HepG2 (cell line): ENCODE results near the gene ZMIZ1. TPM values are rescaled to one million over a fixed set of nuclear protein-coding genes. Genes with fewer than 3 reads are reported as not detected.

ENCODE experiments used
- ATAC-seq: fragments of 200-7000 bp; cut with Tn5 transposase; 3 replicates; pipeline ENCODE4 v1.9.1; 2020; ENCODE audit warnings: mild to moderate bottlenecking, moderate library complexity
- BruUV-seq: library from RNA; stranded (reverse); fragments of 400-500 nt; replicated peaks from 2 replicates; lab custom pipeline; 2021; lab: Mats Ljungman, UMichigan
- CTCF ChIA-PET: fragments of 300-600 bp; formaldehyde crosslinking; extraction: SDS; loops from one replicate; lab custom pipeline; 2021; ENCODE audit warnings: low total read pairs, inconsistent platforms, low intra/inter-chr PET ratio; lab: Yijun Ruan, JAX
- POLR2A ChIA-PET: fragments of 350-600 bp; sonication (Branson Sonifier 250); formaldehyde crosslinking; loops from one replicate; lab custom pipeline; 2020; ENCODE audit warnings: antibody characterized with exemption, inconsistent platforms; lab: Yijun Ruan, JAX
- DNase-seq: peaks from one replicate; pipeline ENCODE4 v3.0.0-alpha.2; 2015; ENCODE audit warnings: low spot score
- FAIRE-seq: peaks from 3 replicates; lab custom pipeline; 2011; peaks lifted over from hg19 to GRCh38; lab: Jason Lieb, UNC
- H2AFZ ChIP-seq: one replicate; pipeline ENCODE4 v1.6.1; 2011; ENCODE audit warnings: low read length, inconsistent platforms
- H3K27ac ChIP-seq: fragments of 300-600 bp; 3 replicates; pipeline ENCODE4 v1.8.0; 2011; ENCODE audit warnings: mixed run types, mild to moderate bottlenecking, mixed read lengths, low read length, inconsistent platforms; ENCODE audit not compliant: insufficient read depth; ENCODE audit errors: extremely low read length
- H3K27me3 ChIP-seq, 2 experiments: fragments of 200-600 bp in 1 of 2; 2 replicates in 1 of 2; 3 replicates in 1 of 2; pipeline versions ENCODE4 v1.6.0 to v1.8.0; 2011; ENCODE audit warnings: low read length in 2 of 2, mild to moderate bottlenecking in 2 of 2, moderate library complexity in 2 of 2, inconsistent platforms in 1 of 2; ENCODE audit not compliant: insufficient read depth in 2 of 2, control insufficient read depth in 1 of 2
- H3K36me3 ChIP-seq, 2 experiments: fragments of 200-600 bp in 1 of 2; replicated peaks in 1 of 2; 2 replicates in 1 of 2; 3 replicates in 1 of 2; pipeline versions ENCODE4 v1.5.1 to v1.8.0; 2011; ENCODE audit warnings: low read length in 2 of 2, inconsistent platforms in 1 of 2; ENCODE audit not compliant: insufficient read depth in 2 of 2, control insufficient read depth in 1 of 2
- H3K4me1 ChIP-seq: 2 replicates; pipeline ENCODE4 v1.5.1; 2012; ENCODE audit warnings: low read length, inconsistent platforms; ENCODE audit not compliant: insufficient read depth
- H3K4me2 ChIP-seq: 2 replicates; pipeline ENCODE4 v1.6.0; 2011; ENCODE audit warnings: low read depth, low read length, inconsistent platforms
- H3K4me3 ChIP-seq, 3 experiments: fragments of 200-600 bp in 1 of 3; sonication (generic), shearing (Covaris generic) in 1 of 3; replicated peaks in 1 of 3; 2 replicates each; pipeline ENCODE4 v1.5.1; 2011 to 2016; ENCODE audit warnings: low read length in 3 of 3, inconsistent platforms in 2 of 3, low read depth in 2 of 3, mild to moderate bottlenecking in 2 of 3, control low read depth in 1 of 3, mixed read lengths in 1 of 3; ENCODE audit not compliant: insufficient read depth in 1 of 3
- H3K79me2 ChIP-seq: one replicate; pipeline ENCODE4 v1.6.1; 2011; ENCODE audit warnings: low read length, inconsistent platforms; ENCODE audit not compliant: insufficient read depth
- H3K9ac ChIP-seq: 2 replicates; pipeline ENCODE4 v1.6.0; 2011; ENCODE audit warnings: mild to moderate bottlenecking, low read depth, low read length, inconsistent platforms; ENCODE audit not compliant: insufficient read depth
- H3K9me3 ChIP-seq: 2 replicates; pipeline ENCODE4 v1.5.1; 2012; ENCODE audit warnings: mild to moderate bottlenecking, low read length
- H4K20me1 ChIP-seq: 2 replicates; pipeline ENCODE4 v1.6.0; 2011; ENCODE audit warnings: inconsistent platforms, mild to moderate bottlenecking, low read length, moderate library complexity; ENCODE audit not compliant: insufficient read depth
- AHR ChIP-seq: IDR thresholded peaks from 2 replicates; pipeline ENCODE4 v1.6.1; 2018; ENCODE audit warnings: missing genetic modification reagents, missing compliant biosample characterization
- ATAD3A ChIP-seq: sonication (generic); formaldehyde crosslinking; IDR thresholded peaks from 2 replicates; pipeline ENCODE4 v1.4.0; 2020; ENCODE audit warnings: missing genetic modification reagents
- CENPBD1 ChIP-seq: sonication (generic); formaldehyde crosslinking; IDR thresholded peaks from 2 replicates; pipeline ENCODE4 v1.8.0; 2022; ENCODE audit warnings: missing genetic modification reagents, low read depth, mild to moderate bottlenecking, borderline replicate concordance
- ETS1 ChIP-seq: sonication (generic); formaldehyde crosslinking; IDR thresholded peaks from 2 replicates; pipeline ENCODE4 v1.4.0; 2020; ENCODE audit warnings: missing genetic modification reagents
- FOXM1 ChIP-seq: sonication (generic); formaldehyde crosslinking; IDR thresholded peaks from 2 replicates; pipeline ENCODE4 v1.5.0; 2020; ENCODE audit warnings: missing genetic modification reagents
- HOXA5 ChIP-seq: sonication (generic); formaldehyde crosslinking; IDR thresholded peaks from 2 replicates; pipeline ENCODE4 v1.4.0; 2020; ENCODE audit warnings: missing genetic modification reagents
- IKZF4 ChIP-seq: sonication (generic); formaldehyde crosslinking; IDR thresholded peaks from 2 replicates; pipeline ENCODE4 v1.5.1; 2020; ENCODE audit warnings: borderline replicate concordance, mild to moderate bottlenecking, low read depth, missing genetic modification reagents; ENCODE audit errors: not compliant biosample characterization
- KLF11 ChIP-seq: IDR thresholded peaks from 2 replicates; pipeline ENCODE4 v1.6.1; 2016; ENCODE audit warnings: missing compliant biosample characterization
- PHF5A ChIP-seq: IDR thresholded peaks from one replicate; pipeline ENCODE4 v1.6.1; 2018; ENCODE audit warnings: low read depth, missing genetic modification reagents; ENCODE audit not compliant: unreplicated experiment
- PHF8 ChIP-seq: sonication (generic); formaldehyde crosslinking; IDR thresholded peaks from 2 replicates; pipeline ENCODE4 v1.5.0; 2020; ENCODE audit warnings: missing genetic modification reagents
- SP140L ChIP-seq: sonication (generic); formaldehyde crosslinking; IDR thresholded peaks from 2 replicates; pipeline ENCODE4 v1.4.0; 2020; ENCODE audit warnings: missing genetic modification reagents, borderline replicate concordance
- SP2 ChIP-seq: sonication (generic); formaldehyde crosslinking; IDR thresholded peaks from 2 replicates; pipeline ENCODE4 v1.5.1; 2020; ENCODE audit warnings: mild to moderate bottlenecking, missing genetic modification reagents
- SP5 ChIP-seq: IDR thresholded peaks from 2 replicates; pipeline ENCODE4 v1.6.1; 2016; ENCODE audit warnings: low read depth, borderline replicate concordance
- ZBTB25 ChIP-seq: IDR thresholded peaks from 2 replicates; pipeline ENCODE4 v1.6.1; 2018; ENCODE audit warnings: missing genetic modification reagents
- ZBTB39 ChIP-seq: sonication (generic); formaldehyde crosslinking; IDR thresholded peaks from 2 replicates; pipeline ENCODE4 v1.5.0; 2020; ENCODE audit warnings: missing genetic modification reagents
- ZNF235 ChIP-seq: sonication (generic); formaldehyde crosslinking; IDR thresholded peaks from 2 replicates; pipeline ENCODE4 v1.8.1; 2023; ENCODE audit warnings: mild to moderate bottlenecking, missing genetic modification reagents, borderline replicate concordance
- ZNF564 ChIP-seq: sonication (generic); formaldehyde crosslinking; IDR thresholded peaks from 2 replicates; pipeline ENCODE4 v1.8.1; 2023; ENCODE audit warnings: mild to moderate bottlenecking, missing genetic modification reagents
- ZNF777 ChIP-seq: sonication (generic); formaldehyde crosslinking; IDR thresholded peaks from 2 replicates; pipeline ENCODE4 v1.4.0; 2020; ENCODE audit warnings: missing genetic modification reagents
- WGBS: methylation state at CpG from one replicate; pipeline ENCODE4 v1.1.6; 2017; ENCODE audit warnings: low lambda C conversion rate; 5-methylcytosine and 5-hydroxymethylcytosine counted together
- in situ Hi-C: cut with HindIII; loops from 2 replicates; pipeline ENCODE4 v1.10.0; 2017; ENCODE audit warnings: low pct_unique_long_range_greater_than_20kb; ENCODE audit not compliant: extremely low pct_ligation_motif_present
- intact Hi-C: fragments of 100-400 bp; cut with micrococcal nuclease; formaldehyde crosslinking; loops from one replicate; pipeline ENCODE4 v1.10.0; 2022; ENCODE audit not compliant: unreplicated experiment
- polyA plus RNA-seq, 8 experiments: library from polyadenylated mRNA; depleted of rRNA in 3 of 8; stranded (reverse) in 7 of 8; unstranded in 1 of 8; fragments of >200 nt; fragmentation: Illumina TruSeq in 4 of 8; extraction: Trizol in 4 of 8; gene quantifications; 2 replicates each; pipeline versions ENCODE4 v1.2.1 to v1.2.3, GENCODE V29; 2011 to 2016; ENCODE audit warnings: low read depth in 4 of 8, missing spikeins in 1 of 8, mixed read lengths in 1 of 8; ENCODE audit not compliant: insufficient read depth in 1 of 8
- total RNA-seq, 5 experiments: library from RNA; depleted of rRNA; stranded (reverse); fragments of >200 nt; fragmentation: Illumina TruSeq; extraction: Trizol; gene quantifications; 2 replicates each; pipeline ENCODE4 v1.2.3, GENCODE V29; 2016; ENCODE audit warnings: low read depth in 1 of 5

Gene ZMIZ1
- total and polyA plus RNA-seq, 2 of the 13 experiments (the other 11 are each of a cell fraction or from before 2014, with no cell fraction given), result 5.3 to 10.2 TPM

GRCh38 chr10:79068203-79068561 lies 584 bp upstream of the ZMIZ1 start:
- ChIA-PET CTCF (no interaction called here), POLR2A (interaction anchor here (1.2 to 6.9 kb wide), 6 partner anchors 9 to 154 kb away, joined by 3 to 54 read pairs (median 6); no protein-coding TSS in a partner anchor)
- BruUV-seq, result no TSS peak
- no peak for DNase-seq
- no peak; the same call in 1 of the 3 replicates for ATAC-seq
- Histone ChIP-seq H3K9ac (peak overlapping the region; percentile 69), H3K4me2 (peak overlapping the region; percentile 98), H3K27me3 (no peaks in the 10 kb centered on the region; a peak in 1 of 5 replicates), H3K36me3 (no peaks in the 10 kb centered on the region), H3K79me2 (peaks cover 37% of the 10 kb centered on the region), H4K20me1 (peaks cover 25% of the 10 kb centered on the region; the same call in 1 of the 2 replicates), H3K4me3 (peak overlapping the region; percentile 93 to 98 (median 93)), H2AFZ (no peak overlapping the region), H3K27ac (peak overlapping the region; percentile 29), H3K4me1 (peaks cover 56% of the 10 kb centered on the region), H3K9me3 (no peaks in the 10 kb centered on the region)
- intact Hi-C loops, result loop anchor here (1.0 to 5.0 kb wide), 2 partner anchors 94 to 411 kb away; no protein-coding TSS in a partner anchor
- no peak for FAIRE-seq
- 0% methylated on average over 10 of the region's 17 CpGs for WGBS
- in situ Hi-C loops, result no loop called here
- no peak for TF ChIP-seq KLF11
- no peak for TF ChIP-seq SP140L (CRISPR knock-in tag)
- TF ChIP-seq FOXM1 (CRISPR knock-in tag), result no peak
- TF ChIP-seq ZNF777 (CRISPR knock-in tag), result peak; percentile 76
- TF ChIP-seq SP2, result no peak
- TF ChIP-seq PHF5A (CRISPR knock-in tag), result no peak
- no peak for TF ChIP-seq ZNF235 (CRISPR knock-in tag)
- TF ChIP-seq ETS1 (CRISPR knock-in tag), result 0 out of 2 replicates have a peak, but pooled peaks have one; percentile 41
- no peak for TF ChIP-seq CENPBD1 (CRISPR knock-in tag)
- TF ChIP-seq ZNF564 (CRISPR knock-in tag), result 0 out of 2 replicates have a peak, but pooled peaks have one; percentile 4
- no peak for TF ChIP-seq ATAD3A (CRISPR knock-in tag)
- no peak for TF ChIP-seq ZBTB25 (CRISPR knock-in tag)
- no peak for TF ChIP-seq IKZF4 (CRISPR knock-in tag)
- no peak for TF ChIP-seq AHR (CRISPR knock-in tag)
- TF ChIP-seq PHF8 (CRISPR knock-in tag), result peak; percentile 13; the same call in 1 of the 2 replicates
- no peak for TF ChIP-seq ZBTB39 (CRISPR knock-in tag)
- TF ChIP-seq SP5 (CRISPR knock-in tag), result no peak
- TF ChIP-seq HOXA5 (CRISPR knock-in tag), result 0 out of 2 replicates have a peak, but pooled peaks have one; percentile 38
